IMR-90 (cell line): Measurements from ENCODE around the gene C1orf116. TPM values are rescaled to one million over a fixed set of nuclear protein-coding genes. Genes with fewer than 3 reads are reported as not detected.

Experiments
- ATAC-seq: fragments of 200-7000 bp; cut with Tn5 transposase; 2 replicates; pipeline ENCODE4 v1.9.1; 2020; ENCODE audit warnings: low read depth, mild to moderate bottlenecking, moderate library complexity
- BruUV-seq: library from RNA; stranded (reverse); fragments of 400-500 nt; replicated peaks from 2 replicates; lab custom pipeline; 2021; lab: Mats Ljungman, UMichigan
- CTCF ChIA-PET: fragments of 300-600 bp; formaldehyde crosslinking; extraction: SDS; loops from one replicate; lab custom pipeline; 2021; ENCODE audit warnings: antibody characterized with exemption; lab: Yijun Ruan, JAX
- POLR2A ChIA-PET: fragments of 300-600 bp; sonication (Branson Sonifier 250); formaldehyde crosslinking; loops from one replicate; lab custom pipeline; 2022; ENCODE audit warnings: antibody characterized with exemption; ENCODE audit not compliant: unreplicated experiment; lab: Charles Lee
- DNase-seq: peaks from one replicate; pipeline ENCODE4 v3.0.0; 2013
- H2AFZ ChIP-seq: replicated peaks from 2 replicates; pipeline ENCODE3; 2013; ENCODE audit warnings: low read length, mild to moderate bottlenecking; ENCODE audit not compliant: poor library complexity
- H2AK5ac ChIP-seq: 2 replicates; pipeline ENCODE4 v1.6.1; 2013; ENCODE audit warnings: low read depth, low read length, inconsistent platforms
- H2AK9ac ChIP-seq: replicated peaks from 2 replicates; pipeline ENCODE3; 2013; ENCODE audit warnings: mild to moderate bottlenecking, low read depth, low read length, moderate library complexity; ENCODE audit not compliant: poor library complexity
- H2BK120ac ChIP-seq: 2 replicates; pipeline ENCODE4 v1.6.1; 2013; ENCODE audit warnings: low read depth, low read length, inconsistent platforms
- H2BK15ac ChIP-seq: 3 replicates; pipeline ENCODE4 v1.6.1; 2013; ENCODE audit warnings: low read depth, low read length, inconsistent platforms
- H2BK20ac ChIP-seq: 2 replicates; pipeline ENCODE4 v1.6.1; 2013; ENCODE audit warnings: low read depth, mild to moderate bottlenecking, inconsistent platforms, low read length, moderate library complexity
- H2BK5ac ChIP-seq: 2 replicates; pipeline ENCODE4 v1.6.1; 2013; ENCODE audit warnings: mild to moderate bottlenecking, low read depth, low read length, inconsistent platforms; ENCODE audit not compliant: poor library complexity, severe bottlenecking
- H3K14ac ChIP-seq: replicated peaks from 2 replicates; pipeline ENCODE4 v1.6.1; 2013; ENCODE audit warnings: low read depth, low read length, inconsistent platforms
- H3K18ac ChIP-seq: 2 replicates; pipeline ENCODE4 v1.6.1; 2013; ENCODE audit warnings: low read depth, low read length, control low read depth
- H3K23ac ChIP-seq: 2 replicates; pipeline ENCODE4 v1.6.1; 2013; ENCODE audit warnings: low read depth, low read length, inconsistent platforms
- H3K27ac ChIP-seq: 2 replicates; pipeline ENCODE4 v1.5.1; 2013; ENCODE audit warnings: mild to moderate bottlenecking, control low read depth, low read length; ENCODE audit not compliant: insufficient read depth
- H3K27me3 ChIP-seq: 2 replicates; pipeline ENCODE4 v1.6.1; 2013; ENCODE audit warnings: low read length; ENCODE audit not compliant: control insufficient read depth, insufficient read depth
- H3K36me3 ChIP-seq: 2 replicates; pipeline ENCODE4 v1.6.1; 2013; ENCODE audit warnings: low read length, mixed read lengths; ENCODE audit not compliant: control insufficient read depth, insufficient read depth
- H3K4ac ChIP-seq: 2 replicates; pipeline ENCODE4 v1.6.1; 2013; ENCODE audit warnings: low read depth, low read length, inconsistent platforms
- H3K4me1 ChIP-seq: 2 replicates; pipeline ENCODE4 v1.6.1; 2013; ENCODE audit warnings: low read length, mixed read lengths; ENCODE audit not compliant: control insufficient read depth, insufficient read depth
- H3K4me2 ChIP-seq: 2 replicates; pipeline ENCODE4 v1.6.1; 2013; ENCODE audit warnings: low read depth, mild to moderate bottlenecking, control low read depth, low read length, moderate library complexity
- H3K4me3 ChIP-seq: 2 replicates; pipeline ENCODE4 v1.5.1; 2013; ENCODE audit warnings: low read depth, mild to moderate bottlenecking, control low read depth, low read length, moderate library complexity; ENCODE audit not compliant: insufficient read depth
- H3K56ac ChIP-seq: 2 replicates; pipeline ENCODE4 v1.6.1; 2013; ENCODE audit warnings: low read length, inconsistent platforms; ENCODE audit not compliant: insufficient read depth; ENCODE audit errors: extremely low read depth
- H3K79me1 ChIP-seq, 2 experiments: 2 replicates each; pipeline ENCODE4 v1.6.1; 2013; ENCODE audit warnings: low read length in 2 of 2, inconsistent platforms in 1 of 2, low read depth in 1 of 2
- H3K9ac ChIP-seq: 2 replicates; pipeline ENCODE4 v1.6.1; 2013; ENCODE audit warnings: low read depth, low read length, control low read depth
- H3K9me1 ChIP-seq: 2 replicates; pipeline ENCODE4 v1.6.1; 2013; ENCODE audit warnings: low read length, inconsistent platforms; ENCODE audit not compliant: insufficient read depth
- H3K9me3 ChIP-seq: 2 replicates; pipeline ENCODE4 v1.6.1; 2013; ENCODE audit warnings: low read length; ENCODE audit not compliant: control insufficient read depth, insufficient read depth
- H4K20me1 ChIP-seq: 2 replicates; pipeline ENCODE4 v1.6.1; 2013; ENCODE audit warnings: low read length, inconsistent platforms; ENCODE audit not compliant: insufficient read depth
- H4K5ac ChIP-seq: 2 replicates; pipeline ENCODE4 v1.6.1; 2013; ENCODE audit warnings: mild to moderate bottlenecking, low read depth, low read length, control low read depth
- H4K8ac ChIP-seq, 2 experiments: 2 replicates each; pipeline ENCODE4 v1.6.1; 2013; ENCODE audit warnings: low read depth in 2 of 2, low read length in 2 of 2, control low read depth in 1 of 2, inconsistent platforms in 1 of 2
- H4K91ac ChIP-seq: 2 replicates; pipeline ENCODE4 v1.6.1; 2013; ENCODE audit warnings: low read depth, low read length, inconsistent platforms; ENCODE audit not compliant: insufficient read depth
- BHLHE40 ChIP-seq: fragments of 150-350 bp; IDR thresholded peaks from 2 replicates; pipeline ENCODE4 v1.6.1; 2016; ENCODE audit warnings: mild to moderate bottlenecking, low read depth, low read length
- CEBPB ChIP-seq: IDR thresholded peaks from 2 replicates; pipeline ENCODE4 v1.6.1; 2012; ENCODE audit warnings: low read depth, low read length, improper control_type of control experiment
- CHD1 ChIP-seq: IDR thresholded peaks from 2 replicates; pipeline ENCODE4 v1.6.1; 2012; ENCODE audit warnings: low read depth, low read length, improper control_type of control experiment
- POLR2A ChIP-seq: IDR thresholded peaks from 2 replicates; pipeline ENCODE4 v1.6.1; 2012; ENCODE audit warnings: mild to moderate bottlenecking, low read depth, low read length
- RCOR1 ChIP-seq: IDR thresholded peaks from 2 replicates; pipeline ENCODE4 v1.6.1; 2012; ENCODE audit warnings: mild to moderate bottlenecking, low read length, improper control_type of control experiment; ENCODE audit not compliant: insufficient replicate concordance
- RFX5 ChIP-seq: IDR thresholded peaks from 2 replicates; pipeline ENCODE4 v1.8.0; 2012; ENCODE audit warnings: low read depth, mild to moderate bottlenecking, low read length, moderate library complexity
- SMC3 ChIP-seq: fragments of 150-350 bp; IDR thresholded peaks from 2 replicates; pipeline ENCODE4 v1.6.1; 2016; ENCODE audit warnings: low read depth, mild to moderate bottlenecking, antibody characterized with exemption, low read length, moderate library complexity
- WGBS, 2 experiments: methylation state at CpG; one replicate each; pipeline versions ENCODE4 v1.1.5 to v1.1.7; 2013; ENCODE audit warnings: missing lambda C conversion rate in 2 of 2; ENCODE audit not compliant: insufficient read length in 1 of 2; ENCODE audit errors: extremely low coverage in 2 of 2; 5-methylcytosine and 5-hydroxymethylcytosine counted together
- dilution Hi-C: fragments of 300-500 bp; cut with HindIII; formaldehyde crosslinking; loops from one replicate; pipeline ENCODE4 v1.14.3; 2018; ENCODE audit warnings: low sequenced_read_pairs; ENCODE audit not compliant: unreplicated experiment
- in situ Hi-C: fragments of 300-500 bp; cut with MboI; formaldehyde crosslinking; loops from 3 replicates; pipeline ENCODE4 v1.14.3; 2019; ENCODE audit warnings: low sequenced_read_pairs, inconsistent platforms, mixed read lengths
- intact Hi-C: fragments of 100-400 bp; cut with micrococcal nuclease; formaldehyde crosslinking; loops from 2 replicates; pipeline ENCODE4 v1.10.0; 2022
- polyA plus RNA-seq, 3 experiments: library from polyadenylated mRNA; depleted of rRNA; stranded (reverse); fragments of >200 nt; gene quantifications; 2 replicates each; pipeline ENCODE4 v1.2.3, GENCODE V29; 2012; ENCODE audit warnings: low replicate concordance in 1 of 3
- total RNA-seq: library from RNA; depleted of rRNA; stranded (reverse); fragments of >200 nt; gene quantifications from 2 replicates; pipeline ENCODE4 v1.2.3, GENCODE V29; 2012
- TF ChIP-seq, protein P1 (sequence below): fragments of 150-350 bp; IDR thresholded peaks from 2 replicates; pipeline ENCODE4 v1.6.1; 2017; ENCODE audit warnings: mild to moderate bottlenecking, antibody characterized with exemption, low read length, low read depth
- TF ChIP-seq, protein P2 (sequence below): conservative IDR thresholded peaks from 2 replicates; pipeline ENCODE4 v1.5.1; 2012; ENCODE audit warnings: mild to moderate bottlenecking, low read depth, low read length, improper control_type of control experiment

C1orf116 gene
- total and polyA plus RNA-seq, 2 of the 4 experiments (the other 2 are of a cell fraction) = under 0.01 to 0.03 TPM

- no peaks in the 10 kb centered on the region for H4K20me1 ChIP-seq
- CTCF ChIA-PET = no interaction called here
- H3K27ac ChIP-seq = no peak overlapping the region
- no peak overlapping the region for H3K14ac ChIP-seq
- H3K36me3 ChIP-seq = no peaks in the 10 kb centered on the region
- no peaks in the 10 kb centered on the region for H3K9me3 ChIP-seq
- H3K4ac ChIP-seq = no peak overlapping the region
- dilution Hi-C loops (no loop called here), in situ Hi-C loops (no loop called here), intact Hi-C loops (no loop called here)
- peaks cover 14% of the 10 kb centered on the region for H3K9me1 ChIP-seq
- H2BK120ac ChIP-seq = no peak overlapping the region
- no peak overlapping the region for H4K8ac ChIP-seq
- no peak overlapping the region for H3K56ac ChIP-seq
- no peaks in the 10 kb centered on the region; the same call in 1 of the 2 replicates for H3K4me1 ChIP-seq
- no TSS peak for BruUV-seq
- H2AK5ac ChIP-seq = no peak overlapping the region
- no peak overlapping the region for H3K4me3 ChIP-seq
- no peak overlapping the region for H3K23ac ChIP-seq
- H3K4me2 ChIP-seq = no peak overlapping the region
- no peak overlapping the region for H4K5ac ChIP-seq
- TF ChIP-seq RFX5 = no peak
- TF ChIP-seq, protein P1, sequence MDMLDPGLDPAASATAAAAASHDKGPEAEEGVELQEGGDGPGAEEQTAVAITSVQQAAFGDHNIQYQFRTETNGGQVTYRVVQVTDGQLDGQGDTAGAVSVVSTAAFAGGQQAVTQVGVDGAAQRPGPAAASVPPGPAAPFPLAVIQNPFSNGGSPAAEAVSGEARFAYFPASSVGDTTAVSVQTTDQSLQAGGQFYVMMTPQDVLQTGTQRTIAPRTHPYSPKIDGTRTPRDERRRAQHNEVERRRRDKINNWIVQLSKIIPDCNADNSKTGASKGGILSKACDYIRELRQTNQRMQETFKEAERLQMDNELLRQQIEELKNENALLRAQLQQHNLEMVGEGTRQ = no peak
- no peak for TF ChIP-seq POLR2A
- no peak for TF ChIP-seq RCOR1
- TF ChIP-seq, protein P2, sequence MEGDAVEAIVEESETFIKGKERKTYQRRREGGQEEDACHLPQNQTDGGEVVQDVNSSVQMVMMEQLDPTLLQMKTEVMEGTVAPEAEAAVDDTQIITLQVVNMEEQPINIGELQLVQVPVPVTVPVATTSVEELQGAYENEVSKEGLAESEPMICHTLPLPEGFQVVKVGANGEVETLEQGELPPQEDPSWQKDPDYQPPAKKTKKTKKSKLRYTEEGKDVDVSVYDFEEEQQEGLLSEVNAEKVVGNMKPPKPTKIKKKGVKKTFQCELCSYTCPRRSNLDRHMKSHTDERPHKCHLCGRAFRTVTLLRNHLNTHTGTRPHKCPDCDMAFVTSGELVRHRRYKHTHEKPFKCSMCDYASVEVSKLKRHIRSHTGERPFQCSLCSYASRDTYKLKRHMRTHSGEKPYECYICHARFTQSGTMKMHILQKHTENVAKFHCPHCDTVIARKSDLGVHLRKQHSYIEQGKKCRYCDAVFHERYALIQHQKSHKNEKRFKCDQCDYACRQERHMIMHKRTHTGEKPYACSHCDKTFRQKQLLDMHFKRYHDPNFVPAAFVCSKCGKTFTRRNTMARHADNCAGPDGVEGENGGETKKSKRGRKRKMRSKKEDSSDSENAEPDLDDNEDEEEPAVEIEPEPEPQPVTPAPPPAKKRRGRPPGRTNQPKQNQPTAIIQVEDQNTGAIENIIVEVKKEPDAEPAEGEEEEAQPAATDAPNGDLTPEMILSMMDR = no peak
- no peak for TF ChIP-seq CEBPB
- no peak for TF ChIP-seq SMC3
- TF ChIP-seq BHLHE40 = no peak
- no peak for TF ChIP-seq CHD1
- H3K27me3 ChIP-seq = peaks cover 1% of the 10 kb centered on the region; the same call in 1 of the 2 replicates
- 100% methylated on average over 1 of the region's 2 CpGs; no CpG with 5 or more reads in 1 of the 2 experiments for whole genome bisulfite sequencing, 2 experiments
- no peak overlapping the region for H2BK20ac ChIP-seq
- no peak overlapping the region for H2BK15ac ChIP-seq
- H2AFZ ChIP-seq = no peak overlapping the region
- no peak overlapping the region for H3K9ac ChIP-seq
- H2BK5ac ChIP-seq = no peak overlapping the region
- POLR2A ChIA-PET = no interaction called here
- DNase-seq (no peak), ATAC-seq (no peak)
- no peak overlapping the region for H4K91ac ChIP-seq
- no peak overlapping the region for H2AK9ac ChIP-seq
- no peak overlapping the region for H3K18ac ChIP-seq
- no peaks in the 10 kb centered on the region for H3K79me1 ChIP-seq
Observed at GRCh38 chr1:207019161-207019560, 13.4 kb downstream of the C1orf116 start.
